Stimulated activated naive CD8-positive, alpha-beta T cell treated with anti-CD3 and anti-CD28 coated beads, Interleukin-15, Interleukin-2, amounts not matched to agents 100 ng/mL and 50 ng/mL, for 24 hours (primary cell): ENCODE measurements around the gene KDM1A.

ENCODE experiments used
- H3K27ac Mint-ChIP-seq: one replicate; pipeline ENCODE4 v1.8.0; 2021; ENCODE audit warnings: mild to moderate bottlenecking, mixed read lengths
- H3K27me3 Mint-ChIP-seq: one replicate; pipeline ENCODE4 v1.8.0; 2021; ENCODE audit warnings: mixed read lengths
- H3K36me3 Mint-ChIP-seq: one replicate; pipeline ENCODE4 v1.8.0; 2021; ENCODE audit warnings: low read depth, mixed read lengths
- H3K4me1 Mint-ChIP-seq: one replicate; pipeline ENCODE4 v1.8.0; 2021; ENCODE audit warnings: low read depth, mixed read lengths
- H3K4me3 Mint-ChIP-seq: one replicate; pipeline ENCODE4 v1.8.0; 2021; ENCODE audit warnings: mild to moderate bottlenecking, mixed read lengths
- H3K9me3 Mint-ChIP-seq: one replicate; pipeline ENCODE4 v1.8.0; 2021; ENCODE audit warnings: mixed read lengths

KDM1A gene

DNA sequence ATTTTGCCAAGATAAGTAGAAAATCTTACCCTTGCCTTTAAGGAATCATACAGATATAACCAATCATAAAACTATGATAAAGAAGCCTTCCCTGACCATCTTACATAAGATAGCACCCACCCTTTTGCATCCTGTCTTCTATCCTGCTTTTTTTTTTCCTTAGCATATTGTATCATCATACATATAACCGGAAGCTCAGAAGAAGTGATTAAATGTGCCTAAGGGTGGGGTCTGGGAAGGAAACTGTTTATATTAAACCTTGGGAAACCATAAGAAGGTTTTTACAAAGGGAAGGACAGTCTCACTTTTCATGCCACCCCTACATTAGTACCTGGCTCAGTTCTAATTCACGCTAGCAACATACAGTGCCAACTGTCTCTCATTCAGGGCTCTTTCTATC lies 82.6 kb downstream of the KDM1A start:
- Mint-ChIP-seq H3K4me1 (peaks cover 51% of the 10 kb centered on the region), H3K4me3 (no peak overlapping the region), H3K27me3 (no peaks in the 10 kb centered on the region), H3K9me3 (no peaks in the 10 kb centered on the region), H3K27ac (no peak overlapping the region), H3K36me3 (peaks cover 4% of the 10 kb centered on the region)

DNA sequence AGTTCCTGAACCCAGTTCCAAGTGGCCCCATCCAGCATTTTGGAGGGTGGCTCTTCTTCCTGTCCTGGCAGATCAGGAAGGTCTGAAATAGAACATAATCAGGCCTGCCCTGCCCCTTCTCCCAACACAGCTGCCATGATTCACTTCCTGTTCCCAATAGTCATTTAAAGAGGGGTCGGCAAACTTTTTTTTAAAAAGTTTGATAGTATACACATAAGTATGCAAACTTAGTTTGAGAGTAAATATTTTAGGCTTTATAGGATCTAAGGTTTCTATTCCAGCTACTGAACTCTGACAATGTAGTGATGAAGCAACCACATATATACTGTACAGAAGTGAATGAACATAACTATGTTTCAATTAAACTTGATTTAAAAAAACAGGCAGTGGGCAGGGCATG lies 83.0 kb downstream of the KDM1A start:
- H3K27ac Mint-ChIP-seq: no peak overlapping the region
- H3K4me1 Mint-ChIP-seq: peaks cover 51% of the 10 kb centered on the region
- peaks cover 6% of the 10 kb centered on the region for H3K36me3 Mint-ChIP-seq
- H3K4me3 Mint-ChIP-seq: no peak overlapping the region
- H3K27me3 Mint-ChIP-seq: no peaks in the 10 kb centered on the region
- H3K9me3 Mint-ChIP-seq: no peaks in the 10 kb centered on the region

DNA sequence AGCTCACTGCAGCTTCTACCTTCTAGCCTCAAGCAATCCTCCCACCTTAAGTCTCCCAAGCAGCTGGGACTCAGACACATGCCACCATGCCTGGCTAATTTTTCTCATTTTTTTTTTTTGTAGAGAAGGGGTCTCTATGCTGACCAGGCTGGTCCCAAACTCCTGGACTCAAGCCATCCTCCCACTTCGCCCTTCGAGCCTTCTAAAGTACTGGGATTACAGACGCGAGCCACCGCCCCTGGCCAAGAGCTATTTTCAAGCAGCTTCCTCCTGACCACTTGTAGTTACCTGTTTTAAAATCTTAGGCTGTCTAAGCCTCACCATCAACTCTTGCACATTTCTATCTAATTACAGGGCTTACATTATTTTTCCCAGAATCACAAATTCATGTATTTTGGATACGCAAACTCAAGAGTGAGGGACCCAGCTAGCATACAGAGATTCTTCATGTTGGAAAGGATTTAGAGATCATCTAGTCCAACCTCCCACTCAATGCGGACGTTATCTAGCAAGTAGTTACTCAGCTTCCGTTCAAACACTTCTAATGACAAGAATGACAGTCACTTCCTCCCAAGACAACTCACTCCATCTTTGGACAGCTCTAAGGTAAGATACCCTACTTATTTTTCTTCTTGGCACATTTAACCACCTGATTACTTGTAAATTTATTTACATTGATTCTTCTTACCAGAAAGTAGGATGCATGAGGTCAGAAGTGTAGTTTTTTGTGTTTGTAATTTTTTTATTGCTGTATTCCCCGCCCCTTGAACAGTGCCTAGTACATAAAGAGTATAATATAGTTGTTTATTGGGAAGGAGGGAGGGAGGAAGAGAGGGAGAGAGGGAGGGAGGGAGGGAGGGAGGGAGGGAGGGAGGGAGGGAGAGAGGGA lies 84.0 kb downstream of the KDM1A start:
- H3K4me1 Mint-ChIP-seq: peaks cover 51% of the 10 kb centered on the region
- peaks cover 11% of the 10 kb centered on the region for H3K36me3 Mint-ChIP-seq
- H3K27me3 Mint-ChIP-seq: no peaks in the 10 kb centered on the region
- peak overlapping the region; percentile 87 for H3K27ac Mint-ChIP-seq
- no peaks in the 10 kb centered on the region for H3K9me3 Mint-ChIP-seq
- peak overlapping the region; percentile 71 for H3K4me3 Mint-ChIP-seq

DNA sequence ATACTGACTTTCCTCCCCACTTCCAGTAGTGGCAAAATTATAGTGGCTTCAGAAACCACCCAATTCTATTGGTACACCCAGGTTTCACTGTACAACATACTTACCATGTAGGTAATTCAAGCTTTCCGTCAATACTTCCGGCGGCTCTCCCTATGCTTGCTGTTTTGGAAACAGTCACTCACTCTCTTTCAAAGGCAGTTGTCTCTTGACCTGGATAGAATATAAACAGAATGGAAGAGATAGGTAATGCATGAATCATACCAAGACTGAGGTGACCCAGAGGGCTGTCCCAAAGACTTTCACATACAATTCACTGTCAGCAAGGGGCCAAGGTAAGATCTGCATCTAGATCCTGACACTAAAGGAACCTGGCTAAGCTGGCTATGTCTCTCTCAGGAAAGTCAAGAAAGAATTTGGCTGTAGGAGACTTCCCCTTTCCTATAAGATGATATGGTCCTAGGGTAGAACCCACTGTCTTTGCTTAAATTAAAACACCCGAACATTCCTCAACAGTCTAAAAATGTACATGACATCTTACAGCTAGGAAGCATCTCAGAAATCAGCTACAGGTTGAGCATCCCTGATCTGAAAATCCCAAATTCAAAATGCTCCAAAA lies 89.8 kb downstream of the KDM1A start:
- H3K27ac Mint-ChIP-seq: peak overlapping the region; percentile 46
- no peak overlapping the region for H3K4me3 Mint-ChIP-seq
- H3K4me1 Mint-ChIP-seq: peaks cover 56% of the 10 kb centered on the region

DNA sequence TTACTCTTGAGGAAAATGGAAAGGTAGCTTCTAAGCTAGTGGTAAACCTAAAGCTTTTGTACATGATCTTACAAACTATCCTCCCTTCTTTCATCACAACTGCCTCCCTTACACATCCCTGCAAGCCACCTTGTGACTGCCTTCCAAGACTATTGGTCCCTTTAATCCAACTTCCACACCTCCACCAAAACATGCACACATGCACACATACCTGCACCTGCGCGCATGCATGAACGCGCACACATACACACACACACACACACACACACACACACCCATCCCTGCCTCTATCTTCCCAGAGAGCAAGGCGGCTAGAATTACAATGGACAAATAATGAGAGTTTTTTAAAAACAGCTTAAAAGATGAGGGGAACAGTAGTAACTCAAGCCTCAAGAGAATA lies 91.1 kb downstream of the KDM1A start:
- peaks cover 66% of the 10 kb centered on the region for H3K4me1 Mint-ChIP-seq
- peak overlapping the region; percentile 17 for H3K27ac Mint-ChIP-seq
- no peak overlapping the region for H3K4me3 Mint-ChIP-seq
- peaks cover 17% of the 10 kb centered on the region for H3K36me3 Mint-ChIP-seq
- H3K9me3 Mint-ChIP-seq: no peaks in the 10 kb centered on the region
- no peaks in the 10 kb centered on the region for H3K27me3 Mint-ChIP-seq

More for the DNA sequence above, 89.8 kb downstream of the KDM1A start:
- no peaks in the 10 kb centered on the region for H3K9me3 Mint-ChIP-seq
- peaks cover 17% of the 10 kb centered on the region for H3K36me3 Mint-ChIP-seq
- H3K27me3 Mint-ChIP-seq: no peaks in the 10 kb centered on the region

DNA sequence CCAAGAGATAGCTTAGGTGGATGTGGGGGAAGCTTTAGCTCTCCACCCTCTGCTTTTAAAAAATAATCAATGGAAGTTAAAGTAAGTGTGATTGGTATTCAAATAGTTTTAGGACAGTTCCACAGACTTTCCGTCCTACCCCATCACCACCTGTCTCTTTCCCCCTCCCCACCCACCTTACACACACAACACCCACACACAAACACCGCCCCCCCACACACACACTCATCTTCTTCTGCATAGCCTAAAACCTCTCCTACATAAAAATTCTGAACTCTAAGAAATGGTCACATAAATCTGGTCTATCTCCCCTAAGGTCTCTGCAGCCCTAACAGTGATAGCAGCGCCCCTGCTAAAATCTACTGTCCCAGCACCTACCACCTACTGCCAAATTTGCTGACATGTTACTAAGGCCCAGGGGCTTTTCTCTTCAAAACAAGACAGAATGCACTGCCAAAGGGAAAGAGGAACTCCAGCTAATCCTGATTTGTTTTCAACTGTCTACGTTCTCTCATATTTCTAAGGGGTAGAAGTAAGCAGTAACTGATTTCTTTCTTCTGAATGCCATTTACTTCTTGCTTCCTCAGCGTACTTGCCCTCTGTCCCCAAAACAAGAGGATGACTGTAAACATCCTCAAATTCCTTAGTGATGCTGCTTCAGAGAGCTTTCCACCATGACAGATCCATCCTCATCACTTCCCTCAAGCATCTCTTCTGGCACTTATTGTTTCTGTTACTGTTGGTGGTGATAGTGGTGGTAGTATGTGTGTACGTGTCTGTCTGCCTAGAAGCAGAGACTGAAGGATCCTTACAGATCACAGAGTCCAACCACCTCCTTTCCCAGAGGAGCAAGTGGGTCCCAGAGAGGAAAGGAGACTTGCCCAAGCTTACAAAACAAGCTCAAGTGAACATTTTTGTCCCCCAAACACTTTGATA lies 92.6 kb downstream of the KDM1A start:
- peaks cover 14% of the 10 kb centered on the region for H3K36me3 Mint-ChIP-seq
- peaks cover 80% of the 10 kb centered on the region for H3K4me1 Mint-ChIP-seq
- H3K27ac Mint-ChIP-seq: peak overlapping the region; percentile 2
- H3K4me3 Mint-ChIP-seq: no peak overlapping the region
- H3K9me3 Mint-ChIP-seq: no peaks in the 10 kb centered on the region
- no peaks in the 10 kb centered on the region for H3K27me3 Mint-ChIP-seq

DNA sequence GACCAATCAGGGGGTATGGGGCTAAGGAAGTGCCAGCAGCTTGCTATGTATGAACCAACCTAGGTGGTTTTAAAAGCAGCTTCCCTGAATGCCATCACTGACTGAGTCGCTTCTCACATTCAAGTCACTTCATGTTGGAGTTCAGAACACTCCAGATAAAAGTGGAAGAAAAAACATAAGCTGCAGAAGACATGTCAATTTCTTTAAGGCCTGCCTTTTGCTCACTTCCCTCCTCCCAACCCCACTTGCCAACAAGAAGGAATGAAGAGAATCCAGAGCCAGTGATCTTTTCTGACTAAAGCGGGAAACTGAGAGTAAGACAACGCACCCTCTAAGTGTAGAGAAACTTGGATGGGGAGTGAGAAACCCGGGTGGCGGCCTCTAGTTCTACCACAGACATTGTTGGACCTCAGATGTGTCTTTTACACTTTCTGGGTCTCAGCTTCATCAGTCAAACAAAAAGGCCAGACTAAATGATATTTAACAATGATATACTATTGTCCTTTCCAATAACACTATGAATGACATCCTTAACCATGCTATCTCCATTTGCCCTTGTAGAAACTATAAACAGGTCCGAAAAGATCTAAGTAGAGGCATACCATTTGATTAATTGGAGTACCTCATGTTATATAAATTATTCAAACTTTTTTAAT lies 95.3 kb downstream of the KDM1A start:
- no peak overlapping the region for H3K27ac Mint-ChIP-seq
- no peaks in the 10 kb centered on the region for H3K9me3 Mint-ChIP-seq
- no peaks in the 10 kb centered on the region for H3K36me3 Mint-ChIP-seq
- H3K4me3 Mint-ChIP-seq: no peak overlapping the region
- no peaks in the 10 kb centered on the region for H3K27me3 Mint-ChIP-seq
- peaks cover 88% of the 10 kb centered on the region for H3K4me1 Mint-ChIP-seq

DNA sequence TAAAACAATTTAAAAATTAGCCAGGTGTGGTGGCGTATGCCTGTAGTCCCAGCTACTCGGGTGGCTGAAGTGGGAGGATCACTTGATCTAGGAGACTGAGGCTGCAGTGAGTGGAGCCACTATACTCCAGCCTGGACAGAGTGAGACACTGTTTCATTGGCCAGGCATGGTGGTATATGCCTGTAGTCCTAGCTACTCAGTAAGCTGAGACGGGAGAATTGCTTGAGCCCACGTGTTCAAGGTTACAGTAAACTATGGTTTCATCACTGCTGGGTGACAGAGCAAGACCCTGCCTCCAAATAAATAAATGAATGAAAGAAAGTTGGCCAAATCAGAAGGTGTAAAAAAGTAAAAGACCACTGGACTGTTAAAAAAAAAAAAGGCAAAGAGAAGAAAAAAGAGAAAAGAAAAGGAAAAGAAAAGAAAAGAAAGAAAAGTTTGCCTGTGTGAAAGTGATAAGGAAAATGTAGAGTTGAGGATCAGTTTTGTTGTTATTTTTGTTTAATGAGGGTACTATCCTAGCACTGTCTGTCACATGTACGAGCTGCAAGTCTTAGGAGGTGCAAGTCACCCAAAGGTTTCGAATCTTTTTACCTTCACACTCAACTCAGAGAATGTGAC lies 97.1 kb downstream of the KDM1A start:
- H3K27me3 Mint-ChIP-seq: no peaks in the 10 kb centered on the region
- H3K4me3 Mint-ChIP-seq: no peak overlapping the region
- no peaks in the 10 kb centered on the region for H3K36me3 Mint-ChIP-seq
- peaks cover 84% of the 10 kb centered on the region for H3K4me1 Mint-ChIP-seq
- H3K9me3 Mint-ChIP-seq: no peaks in the 10 kb centered on the region
- no peak overlapping the region for H3K27ac Mint-ChIP-seq

DNA sequence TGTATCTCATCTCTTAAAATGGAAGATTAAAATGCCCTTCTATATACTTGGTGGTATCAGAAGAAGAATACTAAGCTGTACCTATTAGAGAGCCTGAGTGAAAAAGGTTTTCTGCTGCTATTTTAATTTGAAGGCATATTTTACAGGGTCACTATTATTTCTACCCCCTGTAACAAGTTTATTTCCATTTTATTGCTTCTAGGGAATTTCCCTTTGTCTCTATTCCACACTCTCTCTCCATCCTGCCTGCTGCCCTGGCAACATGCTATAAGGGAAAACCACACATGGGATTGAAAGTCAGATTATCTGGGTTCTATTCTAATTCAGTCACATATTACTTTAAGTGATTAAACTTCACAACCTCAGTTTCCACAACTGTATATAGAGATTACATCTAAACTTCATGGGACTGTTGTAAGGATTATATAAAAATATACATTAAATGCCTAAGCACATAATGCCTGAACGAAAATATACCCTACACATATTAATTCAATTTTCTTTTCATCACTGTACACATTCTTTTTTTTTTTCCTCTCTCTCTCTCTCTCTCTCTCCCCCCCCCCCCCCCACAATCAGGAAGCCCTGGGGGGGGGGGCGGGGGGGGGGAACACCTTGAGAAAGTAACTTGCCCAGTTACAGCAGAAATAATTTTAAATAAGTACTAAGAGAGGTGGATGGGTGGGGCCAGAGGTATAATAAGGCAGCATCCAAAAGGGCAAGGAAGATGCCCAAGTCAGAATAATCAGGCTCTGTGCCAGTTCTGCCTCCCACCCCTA lies 97.8 kb downstream of the KDM1A start:
- H3K4me3 Mint-ChIP-seq: no peak overlapping the region
- H3K27me3 Mint-ChIP-seq: no peaks in the 10 kb centered on the region
- H3K27ac Mint-ChIP-seq: no peak overlapping the region
- no peaks in the 10 kb centered on the region for H3K9me3 Mint-ChIP-seq
- peaks cover 76% of the 10 kb centered on the region for H3K4me1 Mint-ChIP-seq
- no peaks in the 10 kb centered on the region for H3K36me3 Mint-ChIP-seq

DNA sequence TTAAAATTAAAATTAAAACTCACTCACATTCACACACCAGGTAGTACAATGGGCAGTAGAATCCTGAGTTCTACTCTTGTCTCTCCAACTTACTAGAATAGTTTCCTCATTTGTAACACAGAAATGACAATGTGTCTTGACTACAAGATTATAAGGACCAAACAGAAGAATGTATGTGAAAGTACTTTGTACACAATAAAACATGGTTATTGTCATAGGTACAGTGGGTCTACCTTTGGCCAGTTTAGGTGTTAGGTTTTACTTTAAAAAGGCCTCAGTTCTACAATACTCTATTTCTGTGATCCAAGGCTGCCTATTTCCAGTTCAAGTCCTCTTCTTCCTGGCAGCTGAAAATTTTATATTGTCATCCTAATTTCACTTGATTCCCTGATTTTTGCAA lies 99.1 kb downstream of the KDM1A start:
- Mint-ChIP-seq H3K36me3 (no peaks in the 10 kb centered on the region), H3K9me3 (no peaks in the 10 kb centered on the region), H3K4me3 (no peak overlapping the region), H3K27ac (peak overlapping the region; percentile 52), H3K4me1 (peaks cover 67% of the 10 kb centered on the region), H3K27me3 (no peaks in the 10 kb centered on the region)

DNA sequence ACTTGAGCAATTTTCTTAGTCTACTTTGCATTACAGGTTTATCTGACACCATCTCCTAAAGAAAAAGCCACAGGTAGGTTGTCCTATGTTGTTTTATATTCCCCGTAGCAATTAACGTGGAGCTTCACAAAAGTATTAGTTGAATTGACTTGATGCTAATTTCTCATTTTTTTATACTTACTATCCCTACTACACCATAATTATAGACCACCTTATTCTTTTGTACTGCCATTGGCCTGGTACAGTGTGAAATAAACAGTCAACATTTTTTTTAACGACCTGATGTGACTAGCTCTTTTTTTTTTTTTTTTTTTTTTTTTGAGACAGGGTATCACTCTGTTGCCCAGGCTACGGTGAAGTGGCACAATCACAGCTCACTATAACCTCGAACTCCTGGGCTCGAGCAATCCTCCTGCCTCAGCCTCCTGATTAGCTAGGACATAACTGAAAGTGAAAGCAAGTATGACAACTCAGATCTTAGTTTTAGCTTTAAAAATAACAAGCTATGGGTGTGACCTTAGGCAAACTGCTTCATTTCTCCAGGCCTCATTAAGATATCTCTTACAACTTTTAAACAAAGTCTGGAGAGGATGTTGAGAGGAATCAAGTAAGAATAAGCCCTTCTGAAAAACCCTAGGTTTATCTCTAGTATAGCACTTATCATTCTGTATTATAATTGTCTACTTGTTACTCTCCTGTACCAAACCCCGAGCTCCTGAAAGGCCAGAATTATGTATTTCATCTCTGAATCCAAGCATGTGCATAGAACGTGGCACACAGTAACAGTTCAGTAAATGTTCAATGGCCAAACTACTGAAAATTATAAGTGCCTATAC lies 99.9 kb downstream of the KDM1A start:
- H3K36me3 Mint-ChIP-seq: no peaks in the 10 kb centered on the region
- H3K27ac Mint-ChIP-seq: peak overlapping the region; percentile 52
- H3K4me1 Mint-ChIP-seq: peaks cover 67% of the 10 kb centered on the region
- peak overlapping the region; percentile 43 for H3K4me3 Mint-ChIP-seq
- H3K9me3 Mint-ChIP-seq: no peaks in the 10 kb centered on the region
- no peaks in the 10 kb centered on the region for H3K27me3 Mint-ChIP-seq

DNA sequence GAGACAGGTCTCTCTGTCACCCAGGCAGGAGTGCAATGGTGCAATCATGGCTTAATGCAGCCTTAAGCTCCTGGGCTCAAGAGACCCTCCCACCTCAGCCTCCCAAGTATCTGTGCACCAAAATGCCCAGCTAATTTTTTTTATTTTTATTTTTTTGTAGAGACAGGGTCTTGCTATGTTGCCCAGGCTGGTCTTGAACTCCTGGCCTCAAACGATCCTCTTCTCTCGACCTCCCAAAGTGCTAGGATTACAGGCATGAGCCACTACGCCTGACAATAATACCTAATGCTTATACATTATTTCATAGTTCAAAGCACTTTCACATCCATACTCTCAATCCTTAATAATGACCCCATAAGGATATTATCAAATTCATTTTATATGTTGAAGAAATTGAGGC lies 101.1 kb downstream of the KDM1A start:
- H3K9me3 Mint-ChIP-seq: no peaks in the 10 kb centered on the region
- no peaks in the 10 kb centered on the region for H3K27me3 Mint-ChIP-seq
- peaks cover 67% of the 10 kb centered on the region for H3K4me1 Mint-ChIP-seq
- no peaks in the 10 kb centered on the region for H3K36me3 Mint-ChIP-seq
- H3K27ac Mint-ChIP-seq: no peak overlapping the region
- H3K4me3 Mint-ChIP-seq: no peak overlapping the region
